Nephron (organoid): ENCODE results near the gene ENPP7.

ENCODE experiments used
- H3K27ac Mint-ChIP-seq, 3 experiments: 2 replicates each; pipeline ENCODE4 v1.8.0; 2020; ENCODE audit warnings: mixed read lengths in 3 of 3, mild to moderate bottlenecking in 2 of 3, moderate library complexity in 1 of 3
- H3K27me3 Mint-ChIP-seq: 2 replicates; pipeline ENCODE4 v1.8.0; 2021; ENCODE audit warnings: low read depth, mild to moderate bottlenecking, moderate library complexity, mixed read lengths
- H3K36me3 Mint-ChIP-seq: 2 replicates; pipeline ENCODE4 v1.8.0; 2020; ENCODE audit warnings: low read depth, mixed read lengths
- H3K4me1 Mint-ChIP-seq: 2 replicates; pipeline ENCODE4 v1.8.0; 2020; ENCODE audit warnings: mixed read lengths
- H3K4me3 Mint-ChIP-seq, 3 experiments: 2 replicates each; pipeline ENCODE4 v1.8.0; 2020; ENCODE audit warnings: mild to moderate bottlenecking in 3 of 3, mixed read lengths in 3 of 3, moderate library complexity in 2 of 3
- H3K9me3 Mint-ChIP-seq: 2 replicates; pipeline ENCODE4 v1.8.0; 2020; ENCODE audit warnings: mixed read lengths
- TF ChIP-seq, protein P1 (sequence below), 3 experiments: fragments of 200-600 bp; sonication (generic); IDR thresholded peaks; one replicate each; pipeline ENCODE4 v1.5.0; 2021; ENCODE audit warnings: antibody characterized with exemption in 3 of 3; ENCODE audit not compliant: unreplicated experiment in 3 of 3

The ENPP7 gene

DNA sequence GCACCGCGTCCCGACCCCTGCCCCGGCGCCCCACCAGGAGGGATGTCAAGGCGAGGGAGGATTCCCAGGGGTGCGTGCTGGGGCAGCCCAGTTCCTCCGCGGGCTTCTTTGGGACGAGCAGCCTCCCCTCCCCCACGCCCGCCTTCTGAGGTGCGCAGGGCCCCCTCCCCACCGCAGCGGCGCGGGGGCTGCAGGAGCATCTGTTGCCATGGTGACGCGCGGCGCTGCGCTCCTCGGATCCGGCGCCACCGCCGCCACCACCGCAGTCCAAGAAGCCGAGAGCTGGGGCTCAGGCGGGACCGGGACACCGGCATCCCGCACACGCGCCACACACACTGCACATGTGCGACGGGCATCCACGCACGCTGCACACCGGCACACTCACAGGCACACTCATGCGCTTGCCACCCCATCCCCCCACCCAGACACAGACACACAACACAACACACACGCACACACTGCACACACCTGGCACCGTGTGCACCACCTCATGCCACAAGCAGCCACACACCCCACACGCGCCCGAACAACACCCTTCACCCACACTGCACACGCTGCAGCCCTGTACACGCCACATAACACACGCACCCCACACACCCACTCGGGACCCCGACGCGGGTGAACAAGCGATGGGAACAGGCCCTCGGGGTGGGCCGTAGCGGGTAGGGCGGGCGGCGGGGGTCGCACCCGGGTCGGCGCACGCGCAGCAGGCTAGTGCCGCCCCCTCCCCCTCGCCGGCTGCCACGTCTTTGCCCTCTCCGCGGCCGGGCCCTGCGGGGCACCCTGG lies 17.0 kb downstream of the ENPP7 start:
- H3K4me1 Mint-ChIP-seq: peaks cover 9% of the 10 kb centered on the region
- H3K27ac Mint-ChIP-seq: no peak overlapping the region
- H3K27me3 Mint-ChIP-seq: peaks cover 79% of the 10 kb centered on the region
- H3K9me3 Mint-ChIP-seq: no peaks in the 10 kb centered on the region
- TF ChIP-seq, protein P1, sequence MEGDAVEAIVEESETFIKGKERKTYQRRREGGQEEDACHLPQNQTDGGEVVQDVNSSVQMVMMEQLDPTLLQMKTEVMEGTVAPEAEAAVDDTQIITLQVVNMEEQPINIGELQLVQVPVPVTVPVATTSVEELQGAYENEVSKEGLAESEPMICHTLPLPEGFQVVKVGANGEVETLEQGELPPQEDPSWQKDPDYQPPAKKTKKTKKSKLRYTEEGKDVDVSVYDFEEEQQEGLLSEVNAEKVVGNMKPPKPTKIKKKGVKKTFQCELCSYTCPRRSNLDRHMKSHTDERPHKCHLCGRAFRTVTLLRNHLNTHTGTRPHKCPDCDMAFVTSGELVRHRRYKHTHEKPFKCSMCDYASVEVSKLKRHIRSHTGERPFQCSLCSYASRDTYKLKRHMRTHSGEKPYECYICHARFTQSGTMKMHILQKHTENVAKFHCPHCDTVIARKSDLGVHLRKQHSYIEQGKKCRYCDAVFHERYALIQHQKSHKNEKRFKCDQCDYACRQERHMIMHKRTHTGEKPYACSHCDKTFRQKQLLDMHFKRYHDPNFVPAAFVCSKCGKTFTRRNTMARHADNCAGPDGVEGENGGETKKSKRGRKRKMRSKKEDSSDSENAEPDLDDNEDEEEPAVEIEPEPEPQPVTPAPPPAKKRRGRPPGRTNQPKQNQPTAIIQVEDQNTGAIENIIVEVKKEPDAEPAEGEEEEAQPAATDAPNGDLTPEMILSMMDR (IDR thresholded peaks at IDR 0.05; ENCODE audit: unreplicated experiment in 3 of 3): no peak
- peak overlapping the region; percentile 59 to 76 (median 61) for H3K4me3 Mint-ChIP-seq
- H3K36me3 Mint-ChIP-seq: no peaks in the 10 kb centered on the region

DNA sequence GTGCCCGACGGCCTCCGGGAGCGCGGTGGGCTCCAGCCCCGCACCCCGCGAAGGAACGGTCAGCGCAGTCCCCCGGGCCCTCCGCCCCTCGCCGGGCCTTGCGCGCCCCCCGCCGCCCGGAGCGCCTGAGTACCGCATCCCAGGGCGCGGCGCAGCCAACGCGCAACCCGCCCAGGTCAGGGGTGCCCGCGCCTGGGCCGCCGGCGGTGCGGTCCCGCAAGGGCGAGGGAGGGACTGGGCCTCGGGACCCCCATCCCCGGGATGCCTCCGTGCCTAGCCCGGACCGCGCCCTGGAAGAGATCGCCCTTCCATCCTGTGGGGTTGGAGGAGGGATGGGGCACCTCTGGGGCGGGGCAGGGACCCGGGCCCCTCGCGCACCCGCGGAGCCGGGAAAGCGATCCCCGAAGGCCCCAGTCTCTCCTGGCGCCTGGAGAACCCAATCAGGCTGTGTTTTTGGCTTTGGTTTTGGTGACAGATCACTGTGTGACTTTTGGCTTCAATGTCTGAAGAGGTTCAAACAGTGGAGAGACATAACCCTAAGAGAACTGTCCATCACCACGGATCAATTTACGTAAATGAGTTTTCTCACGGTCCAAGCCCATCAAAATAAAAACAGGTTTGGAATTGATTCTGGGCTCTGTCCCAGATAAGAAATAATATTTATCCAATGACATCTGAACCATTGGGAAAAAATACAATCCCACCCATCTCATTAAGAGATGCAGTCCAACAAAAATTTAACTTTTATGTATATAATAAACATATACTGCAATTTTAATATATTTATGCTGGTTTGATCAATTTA lies 17.8 kb downstream of the ENPP7 start:
- Mint-ChIP-seq H3K4me1 (peaks cover 9% of the 10 kb centered on the region), H3K27me3 (peaks cover 81% of the 10 kb centered on the region), H3K4me3 (peak overlapping the region in 1 of 3 experiments; percentile 46), H3K36me3 (no peaks in the 10 kb centered on the region), H3K27ac (no peak overlapping the region), H3K9me3 (no peaks in the 10 kb centered on the region)
- TF ChIP-seq, protein P1 (IDR thresholded peaks at IDR 0.05; ENCODE audit: unreplicated experiment in 3 of 3): no peak

DNA sequence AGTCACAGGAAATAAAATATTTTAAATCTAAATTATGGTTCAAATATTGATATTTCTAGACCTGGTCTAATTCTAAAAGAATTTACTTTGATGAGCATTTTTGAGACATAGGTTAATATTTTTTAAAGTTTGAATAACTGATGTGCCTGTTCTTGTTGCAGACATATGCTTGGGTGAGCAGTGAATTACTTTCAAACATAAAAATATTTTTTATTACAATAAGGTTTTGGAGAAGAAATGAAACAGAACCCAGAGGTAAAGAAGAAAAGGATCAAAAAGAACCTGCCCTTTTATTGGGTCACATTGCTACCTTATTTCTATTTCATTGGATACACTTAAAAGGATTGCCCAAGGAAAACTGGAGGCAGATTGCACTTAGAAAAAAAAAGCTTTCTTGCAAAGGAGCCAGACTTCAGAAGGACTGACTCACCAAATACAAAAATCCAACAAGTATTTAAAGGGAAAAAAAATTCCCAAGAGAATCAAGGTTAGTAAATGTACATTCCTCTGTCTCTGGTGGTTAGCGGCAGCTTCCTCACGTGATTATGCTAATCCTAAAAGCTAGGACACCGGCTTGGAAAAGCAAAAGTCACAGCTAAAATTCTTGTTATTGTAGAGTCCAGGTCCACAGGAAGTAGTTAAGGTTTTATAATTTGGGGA lies 18.5 kb downstream of the ENPP7 start:
- H3K9me3 Mint-ChIP-seq: no peaks in the 10 kb centered on the region
- H3K36me3 Mint-ChIP-seq: no peaks in the 10 kb centered on the region
- H3K27ac Mint-ChIP-seq: no peak overlapping the region
- peaks cover 78% of the 10 kb centered on the region for H3K27me3 Mint-ChIP-seq
- peaks cover 9% of the 10 kb centered on the region for H3K4me1 Mint-ChIP-seq
- TF ChIP-seq, protein P1 (IDR thresholded peaks at IDR 0.05; ENCODE audit: unreplicated experiment in 3 of 3): no peak
- no peak overlapping the region for H3K4me3 Mint-ChIP-seq

DNA sequence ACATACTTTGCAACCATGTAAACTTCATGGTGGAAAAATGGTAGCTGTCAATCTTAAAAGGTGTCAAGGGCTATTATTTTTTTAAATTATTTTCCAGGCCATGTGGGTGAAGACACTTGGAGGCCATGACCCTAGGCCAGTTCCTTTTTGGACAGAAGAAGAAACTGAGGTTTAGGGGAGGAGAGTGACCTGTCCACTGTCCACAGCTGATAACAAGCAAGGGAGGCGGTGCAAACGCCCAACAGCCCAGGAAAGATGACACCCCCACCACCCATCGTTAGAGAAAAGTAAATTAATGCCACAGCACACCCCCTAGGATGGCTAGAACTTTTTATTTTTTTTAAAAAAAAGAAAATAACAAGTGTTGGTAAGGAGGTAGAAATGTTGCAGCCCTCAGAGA lies 19.2 kb downstream of the ENPP7 start:
- Mint-ChIP-seq H3K4me1 (peaks cover 9% of the 10 kb centered on the region), H3K9me3 (no peaks in the 10 kb centered on the region), H3K27ac (no peak overlapping the region), H3K4me3 (no peak overlapping the region), H3K36me3 (no peaks in the 10 kb centered on the region), H3K27me3 (peaks cover 73% of the 10 kb centered on the region)
- TF ChIP-seq, protein P1 (IDR thresholded peaks at IDR 0.05; ENCODE audit: unreplicated experiment in 3 of 3): no peak

DNA sequence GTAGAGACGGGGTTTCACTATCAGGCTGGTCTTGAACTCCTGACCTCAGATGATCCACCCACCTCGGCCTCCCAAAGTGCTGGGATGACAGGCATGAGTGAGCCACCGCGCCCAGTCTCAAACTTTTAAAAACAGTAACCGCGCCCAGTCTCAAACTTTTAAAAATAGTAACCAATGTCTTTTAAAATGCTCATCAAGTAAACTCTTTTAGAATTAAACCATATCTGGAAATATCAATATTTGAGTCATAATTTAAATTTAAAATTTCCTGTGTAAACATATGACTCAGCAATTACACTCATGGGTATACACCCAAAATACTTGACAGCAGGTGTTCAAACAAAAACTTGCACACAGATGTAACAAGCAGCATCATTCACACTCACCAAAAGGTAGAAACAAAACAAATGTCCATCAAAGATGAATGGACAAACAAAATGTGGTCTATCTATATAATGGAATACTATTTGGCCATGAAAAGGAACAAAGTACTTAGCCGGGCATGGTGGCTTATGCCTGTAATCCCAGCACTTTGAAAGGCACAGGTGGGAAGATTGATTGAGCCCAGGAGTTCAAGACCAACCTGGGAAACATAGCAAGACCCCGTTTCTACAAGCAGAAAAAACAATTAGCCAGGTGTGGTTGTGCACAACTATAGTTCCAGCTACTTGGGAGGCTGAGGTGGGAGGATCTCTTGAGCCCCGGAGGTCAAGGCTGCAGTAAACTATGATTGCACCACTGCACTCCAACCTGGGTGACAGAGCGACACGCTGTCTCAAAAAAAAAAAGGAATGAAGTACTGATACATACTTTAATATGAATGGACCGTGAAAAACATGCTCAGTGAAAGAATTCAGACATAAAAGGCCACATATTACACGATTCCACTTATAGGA lies 20.2 kb downstream of the ENPP7 start:
- TF ChIP-seq, protein P1 (IDR thresholded peaks at IDR 0.05; ENCODE audit: unreplicated experiment in 3 of 3): no peak
- H3K4me3 Mint-ChIP-seq: no peak overlapping the region
- no peaks in the 10 kb centered on the region for H3K36me3 Mint-ChIP-seq
- H3K27ac Mint-ChIP-seq: no peak overlapping the region
- H3K27me3 Mint-ChIP-seq: peaks cover 65% of the 10 kb centered on the region
- H3K9me3 Mint-ChIP-seq: no peaks in the 10 kb centered on the region
- H3K4me1 Mint-ChIP-seq: peaks cover 9% of the 10 kb centered on the region
